Hematopoietic multipotent progenitor cell treated with erythropoietin and hydrocortisone succinate and interleukin-3 and kit ligand, for 4 days (in vitro differentiated cells): ENCODE data around the gene ZNF428.
"Not testable (repeated sequence)": the region's sequence is repeated elsewhere in the genome, so short reads cannot be mapped to it uniquely, and the experiment has no call there.

Source experiments
- DNase-seq: peaks from one replicate; pipeline ENCODE4 v3.0.0-alpha.2; 2015

ZNF428 gene, protein sequence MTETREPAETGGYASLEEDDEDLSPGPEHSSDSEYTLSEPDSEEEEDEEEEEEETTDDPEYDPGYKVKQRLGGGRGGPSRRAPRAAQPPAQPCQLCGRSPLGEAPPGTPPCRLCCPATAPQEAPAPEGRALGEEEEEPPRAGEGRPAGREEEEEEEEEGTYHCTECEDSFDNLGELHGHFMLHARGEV

DNA sequence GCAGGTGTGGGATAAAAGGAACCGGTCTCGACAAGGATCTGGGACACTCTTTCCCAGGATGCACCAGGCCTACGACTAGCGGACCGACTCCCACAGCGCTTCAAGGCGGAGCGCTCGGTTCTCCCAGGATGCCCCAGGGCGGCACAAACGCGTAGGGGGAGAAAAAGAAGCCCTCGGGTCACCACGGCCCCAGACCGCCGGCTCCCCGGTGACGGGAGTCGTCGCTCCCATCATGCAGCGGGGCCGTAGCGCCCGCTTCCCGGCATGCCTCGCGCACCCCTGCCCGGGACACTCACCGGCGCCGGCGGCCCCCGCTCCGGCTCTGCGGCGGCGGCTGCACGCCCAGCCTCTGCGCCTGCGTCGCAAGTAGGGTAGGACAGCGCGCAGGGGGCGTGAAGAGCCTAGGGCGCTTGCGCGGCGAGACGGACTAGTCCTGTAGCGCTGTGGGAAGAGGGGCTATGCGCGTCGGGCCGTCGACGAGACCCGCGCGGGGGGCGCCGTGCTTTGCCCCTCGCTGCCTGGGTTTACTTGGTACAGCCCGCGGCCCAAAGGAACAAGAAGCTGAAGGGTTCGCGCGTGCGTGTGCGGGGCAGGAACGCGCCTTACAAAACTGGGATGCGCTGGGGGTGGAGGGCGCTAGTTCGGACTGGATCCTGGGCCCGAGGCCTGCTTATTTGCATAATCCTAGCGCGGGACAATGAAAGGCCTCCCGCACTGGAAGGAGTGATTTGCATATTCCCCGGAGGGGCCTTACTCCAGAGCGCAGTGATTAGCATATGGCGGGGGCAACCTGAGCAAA is at the start of gene ZNF428:
Gene ZNF428, minus strand, starts transcription at position 368 of the 799 bp plus-strand sequence. CDS start 5,325 bp downstream, outside the sequence.
- peak; percentile 95 for DNase-seq

DNA sequence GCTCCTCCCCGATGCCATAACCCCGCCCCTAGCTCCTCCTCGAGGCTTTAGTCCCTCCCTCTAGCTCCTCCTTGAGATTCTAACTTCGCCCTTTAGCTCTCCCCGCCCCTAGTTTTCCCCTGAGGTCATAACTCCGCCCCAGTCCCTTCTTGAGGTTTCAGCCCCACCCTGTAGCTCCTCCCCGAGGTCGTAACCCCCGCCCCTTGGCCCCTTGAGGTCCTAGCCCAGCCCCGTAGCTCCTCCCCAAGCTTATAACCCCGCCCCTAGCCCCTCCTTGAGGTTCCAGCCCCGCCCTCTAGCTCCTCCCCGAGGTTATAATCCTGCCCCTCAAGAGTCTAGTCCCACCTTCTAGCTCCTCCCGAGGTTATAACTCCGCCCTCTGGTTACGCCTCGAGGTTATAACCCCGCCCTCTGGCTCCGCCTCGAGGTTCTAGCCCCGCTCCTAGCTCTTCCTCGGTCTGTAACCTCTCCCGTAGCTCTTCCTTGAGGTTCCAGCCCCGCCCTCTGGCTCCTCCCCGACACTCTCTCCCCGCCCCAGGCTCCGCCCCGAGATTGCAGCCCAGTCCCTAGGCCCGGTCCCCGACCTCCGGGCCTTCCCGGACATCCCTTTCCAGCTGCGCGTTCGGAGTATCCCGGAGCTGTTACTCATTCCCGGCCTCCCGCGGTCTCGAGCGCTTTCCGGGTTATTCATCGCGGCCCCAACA is 49.1 kb upstream of the ZNF428 start:
- peak; percentile 100 for DNase-seq

DNA sequence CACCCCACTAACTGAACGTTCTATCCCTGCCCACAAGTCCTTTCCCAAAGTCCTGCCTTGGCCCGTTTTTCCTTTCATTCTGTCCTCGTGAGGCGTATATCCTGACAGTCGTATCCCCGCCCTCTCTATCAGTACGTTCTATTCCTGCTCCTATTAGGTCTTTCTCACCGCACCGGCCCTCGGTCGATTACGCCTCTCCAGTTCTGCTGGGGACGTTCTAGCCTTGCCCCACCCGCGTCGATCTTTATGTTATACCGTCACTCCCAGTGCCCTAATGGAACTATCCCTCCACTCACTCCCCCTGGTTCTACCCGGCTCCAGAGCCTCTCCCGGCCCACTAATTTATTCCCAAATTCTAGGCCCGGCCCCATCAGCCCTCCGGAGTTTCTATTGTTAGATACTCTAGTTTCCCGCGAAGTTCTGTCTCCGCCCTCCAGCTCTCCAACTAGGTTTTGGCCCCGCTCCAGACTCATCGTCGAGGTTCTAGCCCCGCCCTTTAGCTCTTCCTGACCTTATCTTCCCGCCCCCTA is 48.5 kb upstream of the ZNF428 start:
- no peak for DNase-seq

DNA sequence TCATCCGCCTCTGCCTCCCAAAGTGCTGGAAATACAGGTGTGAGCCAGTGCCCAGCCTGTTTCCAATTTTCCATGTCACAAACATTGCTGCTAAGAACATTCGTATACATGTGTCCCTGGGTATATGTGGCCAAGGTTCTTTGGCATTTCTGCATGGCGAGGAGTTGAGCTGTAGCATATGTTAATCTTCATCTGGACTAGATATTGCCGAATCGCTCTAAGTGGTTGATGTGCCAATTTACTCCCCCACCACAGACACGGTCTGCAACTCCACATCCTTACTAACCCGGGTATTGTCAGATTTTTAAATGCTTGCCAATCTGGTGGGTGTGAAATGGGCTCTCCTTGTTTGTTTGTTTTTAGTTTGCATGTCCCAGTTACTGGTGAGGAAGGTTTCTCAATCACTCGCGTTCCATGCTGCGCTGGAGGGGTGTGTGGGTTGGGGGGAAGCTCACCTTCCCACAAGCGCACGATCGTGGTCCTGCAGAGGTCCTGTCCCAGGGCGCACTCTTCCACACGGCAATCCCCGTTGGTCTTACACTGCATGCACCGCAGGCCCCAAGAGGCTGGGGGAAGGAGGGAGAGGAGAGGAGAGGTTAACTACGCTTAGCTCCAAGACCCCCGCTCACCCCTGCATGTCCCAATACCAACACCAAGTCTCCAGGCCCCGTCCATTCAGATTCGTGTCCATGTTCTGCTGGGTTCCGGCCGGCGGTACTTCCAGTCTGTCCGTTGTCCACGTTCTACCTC is 47.9 kb upstream of the ZNF428 start:
- DNase-seq, result no peak

DNA sequence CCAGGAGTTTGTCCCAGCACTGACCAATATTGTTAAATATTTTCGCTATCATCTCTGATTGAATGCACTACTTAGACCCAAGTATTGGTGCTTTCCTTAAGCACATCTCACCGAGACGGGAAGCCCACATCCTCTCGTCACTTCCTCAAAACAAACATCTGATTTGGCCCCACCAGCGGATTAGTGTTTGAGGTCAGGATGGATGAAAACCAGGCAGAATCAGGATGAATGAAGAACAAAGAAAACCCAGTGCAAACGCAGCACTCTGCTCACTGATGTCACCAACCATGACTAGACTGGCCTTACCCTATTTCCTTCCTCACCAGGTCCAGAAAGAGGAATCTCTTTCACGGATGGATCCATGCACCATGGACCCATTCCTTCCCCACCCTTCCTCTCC is 44.6 kb upstream of the ZNF428 start:
- DNase-seq, result peak; percentile 73

DNA sequence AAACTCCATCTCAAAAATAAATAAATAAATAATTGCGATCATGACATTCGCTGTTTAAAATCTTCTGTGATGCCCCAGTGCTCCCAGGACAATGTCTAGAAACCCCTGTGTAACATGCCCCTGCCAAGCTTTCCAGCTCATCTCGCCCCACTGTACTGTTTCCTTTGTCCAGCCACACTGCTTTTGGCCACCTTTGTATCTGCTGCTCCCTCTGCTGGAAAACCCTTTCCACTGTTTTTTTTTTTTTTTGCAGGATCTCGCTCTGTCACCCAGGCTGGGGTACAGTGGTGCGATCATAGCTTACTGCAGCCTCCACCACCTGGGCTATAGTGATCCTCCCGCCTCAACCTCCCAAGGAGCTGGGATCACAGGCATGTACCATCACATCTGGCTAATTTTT is 43.1 kb upstream of the ZNF428 start:
- peak; percentile 36 for DNase-seq

DNA sequence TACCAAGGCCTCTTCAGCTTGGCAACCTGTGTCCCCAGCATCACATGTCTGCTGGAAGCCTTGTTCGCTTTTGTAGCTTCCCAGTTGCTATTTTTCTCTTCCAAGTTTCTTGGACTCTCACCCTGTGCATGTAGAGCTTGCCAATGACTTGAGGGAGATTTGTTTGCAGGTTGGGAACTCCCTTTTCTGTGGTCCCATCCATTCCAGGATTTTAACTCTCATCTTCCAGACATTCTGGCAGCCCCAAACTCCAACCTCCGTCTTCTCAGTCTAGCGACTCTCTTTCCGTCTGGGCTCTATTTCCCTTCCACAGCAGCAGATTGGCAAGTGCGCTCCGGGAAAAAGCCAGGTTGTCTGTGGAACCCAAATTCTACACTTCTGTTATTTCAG is 41.5 kb upstream of the ZNF428 start:
- DNase-seq, result no peak

DNA sequence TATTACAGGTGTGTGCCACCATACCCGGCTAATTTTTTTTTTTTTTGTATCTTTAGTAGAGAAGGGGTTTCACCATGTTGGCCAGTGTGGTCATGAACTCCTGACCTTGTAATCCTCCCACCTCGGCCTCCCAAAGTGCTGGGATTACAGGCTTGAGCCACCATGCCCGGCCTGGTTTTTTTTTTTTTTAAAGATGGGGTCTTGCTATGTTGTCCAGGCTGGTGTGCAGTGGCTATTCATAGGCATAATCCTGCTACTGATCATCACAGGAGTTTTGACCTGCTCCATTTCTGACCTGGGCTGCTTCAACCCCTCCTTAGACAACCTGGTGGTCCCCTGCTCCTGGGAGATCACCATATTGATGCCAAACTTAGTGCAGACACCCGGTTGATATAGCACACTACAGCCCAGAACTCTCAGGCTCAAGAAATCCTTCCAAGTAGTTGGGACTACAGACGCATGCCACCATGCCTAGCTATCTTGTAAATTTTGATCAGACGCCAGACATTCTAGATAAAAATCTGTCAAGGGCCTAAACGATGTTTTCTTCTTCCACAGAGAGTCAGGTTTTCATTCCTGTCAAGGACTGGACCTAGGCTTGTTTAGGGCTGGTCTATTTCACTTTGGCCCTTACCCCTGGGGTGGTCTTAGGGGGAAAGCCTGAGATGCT is 41.0 kb upstream of the ZNF428 start:
- no peak for DNase-seq

DNA sequence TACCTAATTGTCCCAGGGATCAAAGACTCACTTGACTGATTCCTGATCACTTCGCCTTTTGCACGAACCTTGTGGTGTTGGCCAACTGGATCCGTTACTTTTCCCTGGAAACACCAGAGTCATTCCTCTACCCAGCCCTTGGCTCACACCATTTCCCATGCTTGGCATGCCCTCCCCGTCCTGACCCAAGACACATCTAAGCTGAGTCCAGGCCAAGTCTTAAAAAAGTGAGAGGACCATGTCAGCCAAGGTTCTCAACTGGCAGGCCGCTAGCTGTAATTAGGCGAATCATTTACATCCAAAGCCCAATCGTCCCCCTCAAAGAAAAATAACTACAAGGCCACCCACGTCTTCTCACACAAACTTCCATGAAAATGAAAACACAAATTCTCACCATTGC is 39.1 kb upstream of the ZNF428 start:
- DNase-seq, result no peak

DNA sequence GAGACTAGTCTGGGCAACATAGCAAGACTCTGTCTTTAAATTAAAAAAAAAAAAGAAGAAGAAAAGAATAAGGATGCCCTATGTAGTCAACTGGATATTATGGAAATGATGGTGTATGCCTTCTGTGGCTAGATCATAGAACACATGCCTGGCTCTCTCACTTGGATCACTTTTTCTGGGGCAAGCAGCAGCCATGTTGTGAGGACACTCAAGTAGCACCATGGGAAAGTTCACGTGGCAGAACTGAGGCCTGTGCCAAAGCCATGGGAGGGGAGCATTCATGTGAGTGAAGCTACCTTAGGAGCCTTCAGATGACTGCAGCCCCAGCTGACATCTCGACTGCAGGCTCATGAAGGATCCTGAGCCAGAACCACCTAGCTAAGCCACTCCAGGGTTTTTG is 38.6 kb upstream of the ZNF428 start:
- DNase-seq, result no peak

DNA sequence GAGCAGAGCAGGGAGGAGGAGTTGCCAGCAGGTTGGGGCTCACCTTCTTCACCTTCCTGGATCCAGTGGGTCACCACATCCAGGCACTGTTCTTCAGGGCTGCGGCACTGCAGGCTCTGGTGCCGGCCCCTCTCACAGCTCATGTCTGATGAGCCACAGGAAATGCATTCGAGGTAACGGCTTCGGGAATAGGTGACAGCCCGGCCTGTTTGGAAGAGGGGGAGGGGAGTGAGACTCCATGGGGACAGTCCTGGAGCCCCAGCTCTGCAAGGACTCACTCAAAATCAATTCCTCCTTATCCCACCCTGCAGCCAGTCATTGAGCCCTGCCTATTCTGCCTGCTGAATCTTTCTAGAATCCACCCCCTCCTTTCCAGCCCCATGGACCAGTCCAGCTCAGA is 37.0 kb upstream of the ZNF428 start:
- DNase-seq, result no peak

DNA sequence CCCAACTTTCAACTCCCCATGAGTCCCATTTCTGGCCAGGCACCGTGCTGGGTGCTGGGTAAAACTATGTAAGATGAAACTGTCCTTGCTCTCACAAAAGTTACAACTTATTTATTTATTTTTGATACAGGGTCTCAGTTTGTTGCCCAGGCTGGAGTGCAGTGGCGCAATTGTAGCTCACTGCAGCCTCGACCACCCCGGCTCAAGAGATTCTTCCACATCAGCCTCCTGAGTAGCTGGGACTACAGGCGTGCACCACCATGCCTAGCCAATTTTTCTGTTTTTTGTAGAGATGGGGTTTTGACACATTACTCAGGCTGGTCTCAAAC is 33.1 kb upstream of the ZNF428 start:
- DNase-seq, result no peak

DNA sequence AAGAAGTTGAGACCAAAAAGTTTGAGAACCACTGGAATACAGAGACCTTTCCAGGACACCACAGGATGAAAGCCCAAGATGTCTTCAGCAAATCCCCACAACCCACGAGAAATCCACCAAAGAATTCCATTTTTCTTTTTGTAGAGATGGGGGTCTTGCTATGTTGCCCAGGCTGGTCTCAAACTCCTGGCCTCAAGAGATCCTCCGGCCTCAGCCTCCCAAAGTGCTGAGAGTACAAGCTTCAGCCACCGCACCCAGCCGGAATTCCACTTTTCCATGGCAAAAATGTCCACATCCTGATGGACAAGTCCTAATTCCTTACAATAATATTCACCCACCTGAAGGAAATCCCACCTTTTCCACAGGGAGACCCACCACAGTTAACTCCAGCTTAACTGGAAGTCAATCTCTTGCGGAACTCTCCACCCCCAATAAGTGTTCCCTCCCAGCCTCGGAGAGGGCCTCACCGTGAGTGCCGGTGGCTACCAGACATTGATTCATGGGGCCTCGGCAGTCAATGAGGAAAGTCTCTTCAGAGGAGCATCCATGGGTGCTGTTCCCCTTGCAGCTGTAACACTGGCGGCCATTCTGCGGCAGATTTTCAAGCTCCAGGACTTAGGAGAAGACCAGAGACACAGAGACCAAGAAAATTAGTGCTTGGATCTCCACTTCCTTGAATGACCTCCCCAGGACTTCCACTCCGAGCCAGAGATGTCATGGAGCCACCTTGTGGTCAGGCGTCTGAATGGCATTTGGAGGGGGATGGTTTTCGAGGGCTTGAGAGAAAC is 32.5 kb upstream of the ZNF428 start:
- peak; percentile 91 for DNase-seq

DNA sequence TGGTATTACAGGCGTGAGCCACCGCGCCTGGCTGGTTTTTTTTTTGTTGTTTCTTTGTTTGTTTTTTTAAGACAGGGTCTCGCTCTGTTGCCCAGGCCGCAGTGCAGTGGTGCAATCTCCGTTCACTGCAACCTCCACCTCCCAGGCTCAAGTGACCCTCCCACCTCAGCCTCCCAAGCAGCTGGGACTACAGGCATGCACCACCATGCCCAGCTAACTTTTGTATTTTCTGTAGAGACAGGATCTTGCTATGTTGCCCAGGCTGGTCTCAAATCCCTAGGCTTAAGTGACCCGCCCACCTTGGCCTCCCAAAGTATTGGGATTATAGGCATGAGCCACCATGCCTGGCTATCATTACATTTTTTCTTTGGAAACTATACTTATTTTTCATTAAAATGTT is 30.8 kb upstream of the ZNF428 start:
- not testable (repeated sequence) for DNase-seq

DNA sequence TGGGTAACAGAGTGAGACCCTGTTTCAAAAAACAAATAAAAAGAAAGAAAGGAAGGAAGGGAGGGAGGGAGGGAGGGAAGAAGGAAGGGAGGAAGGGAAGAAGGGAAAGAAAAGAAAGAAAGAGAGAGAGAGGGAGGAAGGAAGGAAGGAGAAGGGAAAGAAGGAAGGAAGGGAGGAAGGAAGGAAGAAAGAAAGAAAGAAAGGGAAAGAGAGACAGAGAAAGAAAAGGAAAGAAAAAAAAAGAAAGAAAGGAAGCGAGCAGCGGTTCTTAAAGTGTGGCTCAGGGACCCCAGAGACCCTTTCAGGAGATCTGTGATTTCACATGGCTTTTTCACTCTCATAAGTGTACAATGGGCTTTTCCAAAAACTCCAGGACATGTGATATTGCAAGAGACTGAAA is 30.1 kb upstream of the ZNF428 start:
- no peak for DNase-seq

DNA sequence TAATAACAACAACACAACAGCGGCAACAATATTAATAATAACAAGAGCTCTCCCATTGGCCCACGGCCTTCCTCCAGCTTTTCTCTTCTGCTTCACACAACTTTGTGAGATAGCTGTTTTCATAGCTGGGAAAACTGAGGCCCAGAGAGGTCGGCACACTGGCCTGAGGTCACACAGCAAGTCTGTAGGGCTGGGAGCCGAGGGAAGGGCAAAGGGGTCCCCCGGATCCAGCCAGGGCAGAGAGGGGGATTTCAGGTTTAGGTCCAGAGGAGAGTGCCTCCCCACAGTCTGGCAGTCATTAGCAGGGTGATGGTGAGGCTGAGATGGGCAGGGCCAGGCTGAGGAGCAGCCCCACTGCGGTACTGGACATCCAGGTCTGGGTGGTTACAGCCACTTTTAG is 29.2 kb upstream of the ZNF428 start:
- DNase-seq, result no peak

DNA sequence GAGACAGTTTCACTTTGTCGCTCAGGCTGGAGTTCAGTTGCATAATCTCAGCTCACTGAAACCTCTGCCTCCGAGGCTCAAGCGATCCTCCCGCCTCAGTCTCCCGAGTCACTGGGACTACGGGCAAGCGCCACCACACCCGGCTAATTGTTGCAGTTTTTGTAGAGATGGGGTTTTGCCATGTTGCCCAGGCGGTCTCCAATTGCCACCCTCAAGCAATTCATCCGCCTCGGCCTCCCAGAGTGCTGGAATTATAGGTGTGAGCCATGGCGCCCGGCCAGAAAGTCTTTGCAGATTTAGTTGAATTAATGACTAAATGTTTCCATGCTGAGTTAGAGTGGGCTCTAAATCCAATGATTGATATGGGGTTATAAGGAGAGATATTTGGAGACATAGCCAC is 24.8 kb upstream of the ZNF428 start:
- DNase-seq, result no peak

DNA sequence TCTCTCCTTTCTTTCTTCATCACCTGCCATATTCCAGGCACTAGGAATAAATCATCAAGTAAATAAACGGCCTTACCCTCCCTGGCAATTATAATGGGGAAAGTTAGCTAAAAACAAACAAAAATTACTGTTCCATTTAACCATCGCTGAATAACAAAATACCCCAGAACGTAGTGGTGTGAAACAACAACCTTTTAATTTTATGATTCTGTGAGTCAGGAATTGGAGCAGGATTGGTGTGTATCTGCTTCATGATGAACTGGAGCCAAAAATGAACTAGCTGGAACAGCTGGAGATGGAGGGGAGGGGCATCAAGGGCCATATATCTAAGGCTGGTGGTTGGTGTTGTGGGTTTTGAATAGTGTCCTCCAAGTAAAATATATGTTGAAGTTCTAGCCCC is 23.9 kb upstream of the ZNF428 start:
- DNase-seq, result no peak

DNA sequence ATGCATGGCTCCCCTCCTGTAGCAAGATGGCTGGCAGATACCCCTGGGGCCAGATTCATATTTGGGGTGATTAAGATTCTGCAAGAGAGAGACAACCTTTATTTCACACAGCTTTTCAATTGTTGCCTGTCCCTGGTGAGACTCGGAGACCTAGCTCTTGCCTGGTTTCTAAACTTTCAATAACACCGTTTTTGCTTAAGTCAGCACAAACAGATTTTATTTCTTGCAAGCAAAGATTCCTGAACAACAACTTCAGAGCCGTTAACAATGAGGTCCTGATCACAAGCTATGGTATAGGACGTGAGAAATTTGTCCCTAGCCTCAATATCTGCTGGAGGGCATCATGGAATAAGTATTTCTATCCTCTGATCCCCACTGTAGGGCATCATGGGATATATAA is 23.1 kb upstream of the ZNF428 start:
- no peak for DNase-seq

DNA sequence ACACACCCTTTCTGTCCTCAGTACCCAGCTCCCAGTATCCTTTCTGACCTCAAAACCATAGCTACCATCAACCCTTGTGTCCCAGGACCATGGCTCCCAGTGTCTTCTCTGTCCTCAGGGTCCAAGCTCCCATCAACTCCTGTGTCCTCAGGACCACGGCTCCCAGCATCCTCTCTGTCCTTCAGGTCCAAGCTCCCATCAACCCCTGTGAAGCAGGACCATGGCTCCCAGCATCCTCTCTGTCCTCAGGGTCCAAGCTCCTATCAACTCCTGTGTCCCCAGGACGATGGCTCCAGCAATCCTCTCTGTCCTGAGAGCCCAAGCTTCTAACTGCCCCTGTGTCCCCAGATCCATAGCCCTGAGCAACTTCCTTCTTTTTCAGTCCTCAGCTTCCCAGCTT is 21.9 kb upstream of the ZNF428 start:
- no peak for DNase-seq

DNA sequence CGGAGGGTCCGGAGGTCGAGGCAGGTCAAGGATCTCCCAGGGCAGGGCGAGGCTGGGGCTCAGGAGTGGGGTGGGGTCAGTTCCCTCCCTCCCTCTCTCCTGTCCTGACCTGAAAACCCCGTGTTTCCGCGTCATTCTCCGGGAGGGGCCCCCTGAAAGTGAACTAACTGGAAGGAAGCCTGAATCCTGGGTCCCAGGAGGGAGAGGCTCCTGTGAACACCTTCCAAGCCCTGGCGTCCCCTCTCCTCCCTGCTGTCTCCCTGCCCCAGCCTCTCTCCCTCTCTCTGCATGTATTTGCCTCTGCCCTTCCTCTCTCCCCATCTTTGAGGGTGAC is 21.0 kb upstream of the ZNF428 start:
- DNase-seq, result no peak
